GM18507 (cell line): Measurements from ENCODE around the gene ZNF367.
A peak's percentile ranks its signal among the peaks of the same experiment; 100 is the strongest.

ENCODE experiments used
- DNase-seq: peaks from one replicate; pipeline ENCODE4 v3.0.0; 2011; ENCODE audit warnings: low read depth; ENCODE audit not compliant: insufficient read length; ENCODE audit errors: extremely low spot score
- FAIRE-seq: peaks from 2 replicates; lab custom pipeline; 2011; peaks lifted over from hg19 to GRCh38; lab: Jason Lieb, UNC

The ZNF367 gene

GRCh38 chr9:96418083-96418919, at the start of gene ZNF367:
Gene ZNF367 (minus strand): TSS chr9:96418370. CDS start chr9:96418032, 338 bp downstream.
- DNase-seq (peak; percentile 82), FAIRE-seq (peak; percentile 90)

GRCh38 chr9:96467784-96468183, 49.6 kb upstream of the ZNF367 start:
- DNase-seq: no peak
- no peak for FAIRE-seq

GRCh38 chr9:96464426-96464825, 46.3 kb upstream of the ZNF367 start:
- no peak for FAIRE-seq
- no peak for DNase-seq

- DNase-seq (no peak), FAIRE-seq (no peak)
These were observed 44.4 kb upstream of the ZNF367 start for GRCh38 chr9:96462541-96462940.

GRCh38 chr9:96461336-96461735, 43.2 kb upstream of the ZNF367 start:
- no peak for DNase-seq
- no peak for FAIRE-seq

- FAIRE-seq: no peak
- no peak for DNase-seq
These were observed 42.7 kb upstream of the ZNF367 start for GRCh38 chr9:96460882-96461281.

GRCh38 chr9:96460470-96460869, 42.3 kb upstream of the ZNF367 start:
- DNase-seq: no peak
- no peak for FAIRE-seq

- FAIRE-seq (no peak), DNase-seq (no peak)
These were observed 41.3 kb upstream of the ZNF367 start for GRCh38 chr9:96459268-96460007.

GRCh38 chr9:96458226-96458625, 40.1 kb upstream of the ZNF367 start:
- DNase-seq (no peak), FAIRE-seq (no peak)

- no peak for FAIRE-seq
- no peak for DNase-seq
These were observed 39.1 kb upstream of the ZNF367 start for GRCh38 chr9:96457266-96457665.

- FAIRE-seq: no peak
- no peak for DNase-seq
These were observed 35.5 kb upstream of the ZNF367 start for GRCh38 chr9:96453625-96454024.

- FAIRE-seq (no peak), DNase-seq (no peak)
These were observed 32.7 kb upstream of the ZNF367 start for GRCh38 chr9:96450613-96451528.

- DNase-seq (peak; percentile 97), FAIRE-seq (peak; percentile 96)
These were observed 31.9 kb upstream of the ZNF367 start, which contains the start of gene HABP4 for GRCh38 chr9:96449845-96450612. Gene HABP4 (plus strand): TSS chr9:96450169. CDS start chr9:96450280, 111 bp downstream.

- no peak for DNase-seq
- FAIRE-seq: no peak
These were observed 31.3 kb upstream of the ZNF367 start for GRCh38 chr9:96449523-96449844.

- no peak for DNase-seq
- FAIRE-seq: no peak
These were observed 30.5 kb upstream of the ZNF367 start for GRCh38 chr9:96448546-96449170.

GRCh38 chr9:96447406-96447805, 29.2 kb upstream of the ZNF367 start:
- no peak for DNase-seq
- no peak for FAIRE-seq

- FAIRE-seq: no peak
- no peak for DNase-seq
These were observed 24.3 kb upstream of the ZNF367 start for GRCh38 chr9:96442491-96442890.

GRCh38 chr9:96441798-96442445, 23.8 kb upstream of the ZNF367 start:
- DNase-seq: no peak
- FAIRE-seq: no peak
